ENCODE results near the gene CDRT4. TPM values are rescaled to one million over a fixed set of nuclear protein-coding genes. Genes with fewer than 3 reads are reported as not detected.

The CDRT4 gene
- total RNA-seq, 1 experiment from 2014 or later, result 17.9 TPM

DNA sequence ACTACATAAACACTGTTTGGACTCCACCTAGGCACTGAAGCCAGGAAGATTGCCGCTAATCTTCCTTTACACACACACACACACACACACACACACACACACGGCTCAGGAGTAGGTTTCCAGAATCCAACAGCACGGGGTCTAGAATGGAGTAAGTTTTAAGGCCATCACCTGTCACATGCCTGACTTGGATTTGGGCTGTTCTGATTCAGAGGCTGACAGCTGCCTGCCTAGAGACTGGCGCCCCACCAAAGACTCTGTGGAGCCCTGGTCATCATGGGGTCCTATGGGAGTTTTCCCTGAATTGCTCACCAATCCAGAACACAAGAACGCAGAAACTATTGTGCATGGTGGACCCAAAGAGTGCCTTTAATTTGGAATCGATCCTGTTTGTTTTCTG, 10.9 kb downstream of the CDRT4 start:
- Histone ChIP-seq H3K79me2 (ENCODE audit: low read depth) (no peaks in the 10 kb centered on the region), H3F3A (ENCODE audit: insufficient read depth, low read depth) (no peaks in the 10 kb centered on the region), H3K9me2 (ENCODE audit: insufficient read depth) (no peaks in the 10 kb centered on the region), H3K4me2 (no peak overlapping the region), H2AFZ (no peak overlapping the region), H3K4me3 (no peak overlapping the region), H4K20me1 (ENCODE audit: insufficient read depth) (no peaks in the 10 kb centered on the region), H3K27me3 (ENCODE audit: insufficient read depth, low read depth) (no peaks in the 10 kb centered on the region), H3K9me3 (ENCODE audit: insufficient read depth, low read depth) (no peaks in the 10 kb centered on the region), H3K36me3 (ENCODE audit: low read depth) (no peaks in the 10 kb centered on the region), H3K27ac (no peak overlapping the region), H3K4me1 (replicated peaks; ENCODE audit: insufficient read depth) (no peaks in the 10 kb centered on the region)
- BruUV-seq (replicated peaks), result no TSS peak
- TF ChIP-seq EZH2 (IDR thresholded peaks at IDR 0.05; ENCODE audit: low read depth), result no peak
- TF ChIP-seq, protein P1, sequence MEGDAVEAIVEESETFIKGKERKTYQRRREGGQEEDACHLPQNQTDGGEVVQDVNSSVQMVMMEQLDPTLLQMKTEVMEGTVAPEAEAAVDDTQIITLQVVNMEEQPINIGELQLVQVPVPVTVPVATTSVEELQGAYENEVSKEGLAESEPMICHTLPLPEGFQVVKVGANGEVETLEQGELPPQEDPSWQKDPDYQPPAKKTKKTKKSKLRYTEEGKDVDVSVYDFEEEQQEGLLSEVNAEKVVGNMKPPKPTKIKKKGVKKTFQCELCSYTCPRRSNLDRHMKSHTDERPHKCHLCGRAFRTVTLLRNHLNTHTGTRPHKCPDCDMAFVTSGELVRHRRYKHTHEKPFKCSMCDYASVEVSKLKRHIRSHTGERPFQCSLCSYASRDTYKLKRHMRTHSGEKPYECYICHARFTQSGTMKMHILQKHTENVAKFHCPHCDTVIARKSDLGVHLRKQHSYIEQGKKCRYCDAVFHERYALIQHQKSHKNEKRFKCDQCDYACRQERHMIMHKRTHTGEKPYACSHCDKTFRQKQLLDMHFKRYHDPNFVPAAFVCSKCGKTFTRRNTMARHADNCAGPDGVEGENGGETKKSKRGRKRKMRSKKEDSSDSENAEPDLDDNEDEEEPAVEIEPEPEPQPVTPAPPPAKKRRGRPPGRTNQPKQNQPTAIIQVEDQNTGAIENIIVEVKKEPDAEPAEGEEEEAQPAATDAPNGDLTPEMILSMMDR (conservative IDR thresholded peaks at IDR 0.05), result no peak
- no peak for DNase-seq
- POLR2A ChIA-PET (ENCODE audit: unreplicated experiment), result no interaction called here
- intact Hi-C loops (cut with micrococcal nuclease; ENCODE audit: unreplicated experiment), result no loop called here
- CTCF ChIA-PET, result no interaction called here

DNA sequence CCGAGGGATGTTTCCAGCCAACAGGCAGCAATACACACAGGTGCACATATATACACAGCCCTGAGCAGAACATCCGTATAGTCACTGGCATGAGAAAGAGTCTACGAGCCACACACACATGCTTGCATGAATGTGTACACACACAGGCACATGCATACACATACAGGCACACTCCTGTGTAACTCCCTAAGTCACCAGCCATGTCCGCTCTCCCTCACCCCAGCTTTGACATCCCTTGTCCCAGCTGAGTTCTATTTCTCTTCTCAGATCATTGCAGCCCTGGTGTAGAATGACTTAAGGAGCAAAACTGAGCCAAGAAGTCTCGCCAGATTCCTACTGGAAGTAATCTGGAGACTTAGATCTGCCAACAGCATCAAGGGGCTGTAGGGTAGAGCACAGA, 13.1 kb downstream of the CDRT4 start:
- TF ChIP-seq, protein P1 (conservative IDR thresholded peaks at IDR 0.05), result no peak
- TF ChIP-seq EZH2 (IDR thresholded peaks at IDR 0.05; ENCODE audit: low read depth), result no peak
- intact Hi-C loops (cut with micrococcal nuclease; ENCODE audit: unreplicated experiment), result no loop called here
- H3K79me2 ChIP-seq (ENCODE audit: low read depth), result no peaks in the 10 kb centered on the region
- H3K9me3 ChIP-seq (ENCODE audit: insufficient read depth, low read depth), result no peaks in the 10 kb centered on the region
- ChIA-PET POLR2A (ENCODE audit: unreplicated experiment) (no interaction called here), CTCF (no interaction called here)
- H3K4me1 ChIP-seq (replicated peaks; ENCODE audit: insufficient read depth), result no peaks in the 10 kb centered on the region
- no TSS peak for BruUV-seq (replicated peaks)
- no peaks in the 10 kb centered on the region for H3K27me3 ChIP-seq (ENCODE audit: insufficient read depth, low read depth)
- no peak overlapping the region for H3K4me3 ChIP-seq
- DNase-seq, result no peak
- no peaks in the 10 kb centered on the region for H3F3A ChIP-seq (ENCODE audit: insufficient read depth, low read depth)
- no peaks in the 10 kb centered on the region for H3K9me2 ChIP-seq (ENCODE audit: insufficient read depth)
- no peak overlapping the region for H2AFZ ChIP-seq
- H3K27ac ChIP-seq, result no peak overlapping the region
- no peaks in the 10 kb centered on the region for H4K20me1 ChIP-seq (ENCODE audit: insufficient read depth)
- no peaks in the 10 kb centered on the region for H3K36me3 ChIP-seq (ENCODE audit: low read depth)
- no peak overlapping the region for H3K4me2 ChIP-seq

GRCh38 chr17:15453782-15454181, 13.6 kb downstream of the CDRT4 start:
- no TSS peak for BruUV-seq (replicated peaks)
- intact Hi-C loops (cut with micrococcal nuclease; ENCODE audit: unreplicated experiment), result no loop called here
- no peaks in the 10 kb centered on the region for H3K36me3 ChIP-seq (ENCODE audit: low read depth)
- H3K4me1 ChIP-seq (replicated peaks; ENCODE audit: insufficient read depth), result no peaks in the 10 kb centered on the region
- POLR2A ChIA-PET (ENCODE audit: unreplicated experiment), result no interaction called here
- H3K27ac ChIP-seq, result no peak overlapping the region
- H3K9me2 ChIP-seq (ENCODE audit: insufficient read depth), result no peaks in the 10 kb centered on the region
- no peak for DNase-seq
- CTCF ChIA-PET, result no interaction called here
- H3F3A ChIP-seq (ENCODE audit: insufficient read depth, low read depth), result no peaks in the 10 kb centered on the region
- no peak overlapping the region for H3K4me2 ChIP-seq
- H3K79me2 ChIP-seq (ENCODE audit: low read depth), result no peaks in the 10 kb centered on the region
- TF ChIP-seq, protein P1 (conservative IDR thresholded peaks at IDR 0.05), result no peak
- TF ChIP-seq EZH2 (IDR thresholded peaks at IDR 0.05; ENCODE audit: low read depth), result no peak
- H2AFZ ChIP-seq, result no peak overlapping the region
- no peaks in the 10 kb centered on the region for H4K20me1 ChIP-seq (ENCODE audit: insufficient read depth)
- H3K4me3 ChIP-seq, result no peak overlapping the region
- H3K27me3 ChIP-seq (ENCODE audit: insufficient read depth, low read depth), result no peaks in the 10 kb centered on the region
- no peaks in the 10 kb centered on the region for H3K9me3 ChIP-seq (ENCODE audit: insufficient read depth, low read depth)

Measured in PC-9 (cell line).